WTC11 (cell line): ENCODE data around the gene ACHE.

Source experiments
- CTCF ChIP-seq: fragments of 200-600 bp; IDR thresholded peaks from 2 replicates; pipeline ENCODE4 v1.8.0; 2022; ENCODE audit warnings: antibody characterized with exemption
- JUN ChIP-seq: sonication (generic); formaldehyde crosslinking; IDR thresholded peaks from 2 replicates; pipeline ENCODE4 v1.8.0; 2023; ENCODE audit warnings: mild to moderate bottlenecking, missing genetic modification reagents

- TF ChIP-seq JUN = no peak
- no peak for TF ChIP-seq CTCF
Measured at GRCh38 chr7:100855515-100855914, 40.2 kb downstream of the ACHE start.
